RWPE2 (cell line): Measurements from ENCODE around the gene FAM107B.
"Not testable (repeated sequence)": the region's sequence is repeated elsewhere in the genome, so short reads cannot be mapped to it uniquely, and the experiment has no call there.

Experiments
- ATAC-seq: fragments of 200-7000 bp; cut with Tn5 transposase; 3 replicates; pipeline ENCODE4 v1.9.1; 2021; ENCODE audit warnings: low read depth
- DNase-seq: peaks from one replicate; pipeline ENCODE4 v3.0.0-alpha.2; 2020; ENCODE audit warnings: low spot score
- H3K27ac ChIP-seq: fragments of 450-650 bp; 2 replicates; pipeline ENCODE4 v1.5.1; 2017; ENCODE audit warnings: mild to moderate bottlenecking; ENCODE audit not compliant: poor library complexity, severe bottlenecking
- H3K27me3 ChIP-seq: fragments of 250-450 bp; sonication (Bioruptor Pico); 2 replicates; pipeline ENCODE4 v1.5.1; 2021; ENCODE audit warnings: mild to moderate bottlenecking, moderate library complexity; ENCODE audit not compliant: insufficient read depth, poor library complexity, severe bottlenecking
- H3K36me3 ChIP-seq: fragments of 250-450 bp; sonication (Bioruptor Pico); 2 replicates; pipeline ENCODE4 v1.5.1; 2020; ENCODE audit warnings: low read depth, mild to moderate bottlenecking, moderate library complexity
- H3K4me1 ChIP-seq: fragments of 250-450 bp; sonication (Bioruptor Pico); 2 replicates; pipeline ENCODE4 v1.5.1; 2021; ENCODE audit warnings: mild to moderate bottlenecking, moderate library complexity; ENCODE audit not compliant: insufficient read depth, poor library complexity, severe bottlenecking
- H3K4me3 ChIP-seq: fragments of 250-450 bp; sonication (Bioruptor Pico); 2 replicates; pipeline ENCODE4 v1.5.1; 2021; ENCODE audit warnings: mild to moderate bottlenecking, moderate library complexity; ENCODE audit not compliant: severe bottlenecking
- H3K9me3 ChIP-seq: fragments of 250-450 bp; sonication (Bioruptor Pico); 2 replicates; pipeline ENCODE4 v1.5.1; 2021; ENCODE audit warnings: mild to moderate bottlenecking, moderate library complexity; ENCODE audit not compliant: severe bottlenecking
- TF ChIP-seq, protein P1 (sequence below): fragments of 450-650 bp; IDR thresholded peaks from one replicate; pipeline ENCODE4 v1.5.1; 2017; ENCODE audit warnings: mild to moderate bottlenecking, moderate library complexity; ENCODE audit not compliant: poor library complexity, severe bottlenecking

FAM107B gene

GRCh38 chr10:14592566-14592965 is 182.1 kb downstream of the FAM107B start:
- Histone ChIP-seq H3K36me3 (no peaks in the 10 kb centered on the region), H3K4me1 (peaks cover 26% of the 10 kb centered on the region), H3K27me3 (no peaks in the 10 kb centered on the region), H3K4me3 (no peak overlapping the region), H3K9me3 (no peaks in the 10 kb centered on the region), H3K27ac (peak overlapping the region; percentile 30)
- DNase-seq (no peak), ATAC-seq (no peak)
- TF ChIP-seq, protein P1, sequence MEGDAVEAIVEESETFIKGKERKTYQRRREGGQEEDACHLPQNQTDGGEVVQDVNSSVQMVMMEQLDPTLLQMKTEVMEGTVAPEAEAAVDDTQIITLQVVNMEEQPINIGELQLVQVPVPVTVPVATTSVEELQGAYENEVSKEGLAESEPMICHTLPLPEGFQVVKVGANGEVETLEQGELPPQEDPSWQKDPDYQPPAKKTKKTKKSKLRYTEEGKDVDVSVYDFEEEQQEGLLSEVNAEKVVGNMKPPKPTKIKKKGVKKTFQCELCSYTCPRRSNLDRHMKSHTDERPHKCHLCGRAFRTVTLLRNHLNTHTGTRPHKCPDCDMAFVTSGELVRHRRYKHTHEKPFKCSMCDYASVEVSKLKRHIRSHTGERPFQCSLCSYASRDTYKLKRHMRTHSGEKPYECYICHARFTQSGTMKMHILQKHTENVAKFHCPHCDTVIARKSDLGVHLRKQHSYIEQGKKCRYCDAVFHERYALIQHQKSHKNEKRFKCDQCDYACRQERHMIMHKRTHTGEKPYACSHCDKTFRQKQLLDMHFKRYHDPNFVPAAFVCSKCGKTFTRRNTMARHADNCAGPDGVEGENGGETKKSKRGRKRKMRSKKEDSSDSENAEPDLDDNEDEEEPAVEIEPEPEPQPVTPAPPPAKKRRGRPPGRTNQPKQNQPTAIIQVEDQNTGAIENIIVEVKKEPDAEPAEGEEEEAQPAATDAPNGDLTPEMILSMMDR, result no peak

GRCh38 chr10:14592026-14592425 is 182.7 kb downstream of the FAM107B start:
- Histone ChIP-seq H3K4me3 (no peak overlapping the region), H3K27me3 (no peaks in the 10 kb centered on the region), H3K9me3 (no peaks in the 10 kb centered on the region), H3K4me1 (peaks cover 32% of the 10 kb centered on the region), H3K36me3 (no peaks in the 10 kb centered on the region), H3K27ac (peak overlapping the region; percentile 30)
- ATAC-seq (peak; percentile 97), DNase-seq (no peak)
- TF ChIP-seq, protein P1, result no peak

DNA sequence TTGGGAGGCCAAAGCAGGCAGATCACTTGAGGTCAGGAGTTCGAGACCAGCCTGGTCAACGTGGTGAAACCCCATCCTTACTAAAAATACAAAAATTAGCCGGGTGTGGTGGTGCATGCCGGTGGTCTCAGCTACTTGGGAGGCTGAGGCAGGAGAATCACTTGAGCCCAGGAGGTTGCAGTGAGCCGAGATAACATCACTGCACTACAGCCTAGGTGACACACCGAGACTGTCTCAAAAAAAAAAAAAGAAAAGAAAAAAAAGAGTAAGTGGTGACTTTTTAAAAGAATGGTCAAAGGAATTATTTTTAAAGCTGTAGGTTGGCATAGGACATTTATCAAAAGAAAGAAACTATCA is 185.8 kb downstream of the FAM107B start:
- H3K4me1 ChIP-seq, result peaks cover 32% of the 10 kb centered on the region
- H3K4me3 ChIP-seq, H3K27ac ChIP-seq, H3K36me3 ChIP-seq, DNase-seq, ATAC-seq, H3K27me3 ChIP-seq, H3K9me3 ChIP-seq: not testable (repeated sequence)

DNA sequence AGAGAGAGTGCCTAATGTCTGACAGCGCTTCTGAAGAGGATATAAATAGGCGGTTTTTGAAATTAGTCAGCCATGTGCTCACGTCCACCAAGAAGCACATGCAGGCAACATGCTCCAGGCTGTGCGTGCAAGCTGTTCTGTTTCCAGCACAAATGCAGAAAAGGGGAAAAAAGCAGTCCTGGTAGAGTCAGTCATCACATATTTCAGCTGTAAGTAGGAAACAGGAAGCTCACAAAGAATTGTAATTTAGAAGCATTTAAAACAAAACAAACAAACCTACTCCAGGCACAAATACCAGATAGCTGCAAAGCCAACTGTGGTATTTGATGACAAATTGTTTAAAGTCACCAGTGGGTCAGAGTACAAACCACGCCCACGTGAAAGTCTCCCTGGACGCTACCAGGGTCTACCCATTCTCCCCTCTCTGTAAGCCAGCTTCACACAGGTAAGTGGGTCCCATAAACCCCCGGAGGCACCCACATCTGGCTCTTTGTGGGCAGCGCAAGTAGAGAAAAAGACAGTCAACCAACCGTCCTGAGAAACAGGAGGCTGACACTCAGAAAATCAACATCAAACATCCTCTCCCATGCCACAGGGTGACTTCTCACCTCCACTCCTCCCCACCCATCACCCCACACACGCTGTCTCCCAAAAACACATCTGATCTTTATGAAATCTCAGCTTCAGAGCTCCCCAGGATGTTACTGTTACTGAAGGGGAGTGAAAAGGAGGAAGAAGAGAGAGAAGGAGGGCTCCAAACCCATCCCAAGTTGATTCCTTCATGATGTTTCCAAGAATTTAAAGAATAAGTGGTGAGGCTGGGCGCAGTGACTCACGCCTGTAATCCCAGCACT is 186.4 kb downstream of the FAM107B start:
- H3K4me1 ChIP-seq, result peaks cover 32% of the 10 kb centered on the region
- H3K4me3 ChIP-seq, result no peak overlapping the region
- H3K9me3 ChIP-seq, result no peaks in the 10 kb centered on the region
- no peaks in the 10 kb centered on the region for H3K27me3 ChIP-seq
- H3K36me3 ChIP-seq, result no peaks in the 10 kb centered on the region
- DNase-seq (no peak), ATAC-seq (no peak)
- TF ChIP-seq, protein P1, result no peak
- peak overlapping the region; percentile 1 for H3K27ac ChIP-seq

DNA sequence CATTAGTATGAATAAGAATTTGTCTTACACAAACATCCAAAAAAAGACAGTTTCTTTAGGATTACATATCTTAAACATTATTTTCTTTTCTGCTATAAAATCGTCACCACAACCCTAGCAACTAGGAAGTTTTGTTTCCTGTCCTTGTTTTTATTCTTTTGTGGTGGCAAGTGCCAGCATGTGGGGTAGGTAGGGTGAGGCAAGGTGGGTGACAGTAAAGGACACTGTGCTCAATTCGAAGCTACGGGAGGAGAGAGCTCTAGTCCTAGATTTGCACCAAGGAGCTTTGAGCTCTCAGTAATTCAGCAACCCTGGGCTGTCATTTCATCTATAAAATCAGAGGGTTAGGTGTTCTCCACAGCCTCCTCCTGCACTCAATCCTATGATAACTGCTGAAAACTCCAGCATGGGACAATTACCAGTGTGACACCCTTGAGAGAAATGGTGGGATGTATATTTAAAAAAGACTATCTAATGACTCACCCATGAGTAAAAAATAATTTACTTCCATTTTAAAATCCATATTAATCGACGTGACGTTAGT is 187.1 kb downstream of the FAM107B start:
- Histone ChIP-seq H3K4me1 (peaks cover 29% of the 10 kb centered on the region), H3K27me3 (no peaks in the 10 kb centered on the region), H3K36me3 (no peaks in the 10 kb centered on the region), H3K4me3 (no peak overlapping the region), H3K9me3 (no peaks in the 10 kb centered on the region), H3K27ac (peak overlapping the region; percentile 1)
- DNase-seq (no peak), ATAC-seq (no peak)
- TF ChIP-seq, protein P1, result no peak
